RWPE1 (cell line): Measurements from ENCODE around the gene EBPL.

Experiments used
- CTCF ChIA-PET: fragments of 350-600 bp; sonication (Branson Sonifier 250); formaldehyde crosslinking; extraction: SDS; loops from one replicate; lab custom pipeline; 2021; lab: Yijun Ruan, JAX
- POLR2A ChIA-PET: fragments of 400-600 bp; formaldehyde crosslinking; extraction: SDS; loops from one replicate; lab custom pipeline; 2020; ENCODE audit warnings: antibody characterized with exemption; ENCODE audit not compliant: low non-redundant PET; lab: Yijun Ruan, JAX
- DNase-seq: peaks from one replicate; pipeline ENCODE4 v3.0.0; 2012; ENCODE audit warnings: low spot score
- H3K27ac ChIP-seq: fragments of 450-650 bp; 2 replicates; pipeline ENCODE4 v1.5.1; 2017
- TF ChIP-seq, protein P1 (sequence below): fragments of 450-650 bp; conservative IDR thresholded peaks from 2 replicates; pipeline ENCODE4 v1.5.1; 2017; ENCODE audit warnings: low read depth, mild to moderate bottlenecking

The EBPL gene

DNA sequence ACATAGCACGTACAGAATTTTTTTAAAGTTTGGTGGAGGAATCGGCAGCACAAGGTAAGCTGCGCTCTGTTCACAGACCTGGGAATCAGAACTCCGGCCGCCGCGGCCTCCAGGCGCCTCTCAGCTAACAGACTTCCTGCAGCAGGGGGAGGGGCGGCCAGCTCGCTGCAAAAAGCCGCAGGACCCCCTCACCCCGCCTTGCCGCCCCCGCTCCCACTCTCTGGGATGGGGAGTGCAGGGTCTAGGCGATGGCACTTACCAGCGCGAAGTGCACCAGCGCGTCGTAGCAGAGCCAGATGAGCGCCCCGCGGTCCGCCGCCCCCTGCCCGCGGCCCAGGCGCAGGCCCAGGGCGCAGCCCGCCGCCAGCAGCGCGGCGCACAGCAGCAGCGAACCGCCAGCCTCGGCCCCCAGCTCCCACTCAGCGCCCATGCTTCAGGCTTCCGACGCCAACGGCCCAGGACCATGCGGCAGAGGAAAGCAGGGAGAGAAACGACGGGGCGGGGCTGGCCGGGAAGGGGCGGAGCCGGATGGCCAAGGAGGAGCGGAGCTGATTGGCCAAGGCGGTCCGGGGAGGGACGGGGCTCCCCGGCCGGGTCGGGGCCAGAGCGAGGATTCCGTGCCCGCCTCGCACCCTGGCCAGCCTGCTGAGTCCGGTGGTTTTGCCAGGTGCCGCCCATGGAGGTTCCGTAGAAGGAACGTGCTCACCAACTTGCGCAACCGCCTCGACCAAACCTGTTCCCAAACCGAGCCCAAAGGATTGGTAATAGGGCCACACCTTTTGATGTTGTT is at the start of gene EBPL:
Gene EBPL (minus strand): TSS at position 492 of the 790 bp plus-strand sequence. CDS start 62 bp downstream, at position 430.
- TF ChIP-seq, protein P1, sequence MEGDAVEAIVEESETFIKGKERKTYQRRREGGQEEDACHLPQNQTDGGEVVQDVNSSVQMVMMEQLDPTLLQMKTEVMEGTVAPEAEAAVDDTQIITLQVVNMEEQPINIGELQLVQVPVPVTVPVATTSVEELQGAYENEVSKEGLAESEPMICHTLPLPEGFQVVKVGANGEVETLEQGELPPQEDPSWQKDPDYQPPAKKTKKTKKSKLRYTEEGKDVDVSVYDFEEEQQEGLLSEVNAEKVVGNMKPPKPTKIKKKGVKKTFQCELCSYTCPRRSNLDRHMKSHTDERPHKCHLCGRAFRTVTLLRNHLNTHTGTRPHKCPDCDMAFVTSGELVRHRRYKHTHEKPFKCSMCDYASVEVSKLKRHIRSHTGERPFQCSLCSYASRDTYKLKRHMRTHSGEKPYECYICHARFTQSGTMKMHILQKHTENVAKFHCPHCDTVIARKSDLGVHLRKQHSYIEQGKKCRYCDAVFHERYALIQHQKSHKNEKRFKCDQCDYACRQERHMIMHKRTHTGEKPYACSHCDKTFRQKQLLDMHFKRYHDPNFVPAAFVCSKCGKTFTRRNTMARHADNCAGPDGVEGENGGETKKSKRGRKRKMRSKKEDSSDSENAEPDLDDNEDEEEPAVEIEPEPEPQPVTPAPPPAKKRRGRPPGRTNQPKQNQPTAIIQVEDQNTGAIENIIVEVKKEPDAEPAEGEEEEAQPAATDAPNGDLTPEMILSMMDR = no peak
- POLR2A ChIA-PET = interaction anchor here (1.5 kb wide), 1 partner anchor 102 kb away, joined by 5 read pairs; the partner anchor contains the start of gene KPNA3
- DNase-seq = peak; percentile 96
- CTCF ChIA-PET = interaction anchor here (0.6 kb wide), 1 partner anchor 99 kb away, joined by 3 read pairs; no protein-coding TSS in a partner anchor
- H3K27ac ChIP-seq = peak within 1 kb of the TSS; percentile 94

DNA sequence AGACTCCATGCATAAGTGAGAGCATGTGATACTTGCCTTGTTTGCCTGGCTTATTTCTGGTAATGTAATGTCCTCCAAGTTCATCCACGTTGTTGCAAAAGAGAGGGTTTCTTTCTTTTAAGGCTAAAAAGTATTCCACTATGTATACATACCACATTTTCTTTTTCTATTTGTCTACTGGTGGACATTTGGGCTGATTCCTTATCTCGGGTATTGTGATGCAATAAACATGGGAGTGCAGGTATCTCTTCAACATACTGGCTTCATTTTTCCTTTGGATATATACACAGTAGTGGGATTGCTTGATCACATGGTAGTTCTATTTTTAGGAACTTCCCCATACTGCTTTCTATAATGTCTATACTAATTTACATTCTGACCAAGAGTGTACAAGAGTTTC is 49.6 kb upstream of the EBPL start:
- TF ChIP-seq, protein P1 = no peak
- no peak for DNase-seq
- CTCF ChIA-PET = no interaction called here
- POLR2A ChIA-PET = no interaction called here
- no peak overlapping the region for H3K27ac ChIP-seq

DNA sequence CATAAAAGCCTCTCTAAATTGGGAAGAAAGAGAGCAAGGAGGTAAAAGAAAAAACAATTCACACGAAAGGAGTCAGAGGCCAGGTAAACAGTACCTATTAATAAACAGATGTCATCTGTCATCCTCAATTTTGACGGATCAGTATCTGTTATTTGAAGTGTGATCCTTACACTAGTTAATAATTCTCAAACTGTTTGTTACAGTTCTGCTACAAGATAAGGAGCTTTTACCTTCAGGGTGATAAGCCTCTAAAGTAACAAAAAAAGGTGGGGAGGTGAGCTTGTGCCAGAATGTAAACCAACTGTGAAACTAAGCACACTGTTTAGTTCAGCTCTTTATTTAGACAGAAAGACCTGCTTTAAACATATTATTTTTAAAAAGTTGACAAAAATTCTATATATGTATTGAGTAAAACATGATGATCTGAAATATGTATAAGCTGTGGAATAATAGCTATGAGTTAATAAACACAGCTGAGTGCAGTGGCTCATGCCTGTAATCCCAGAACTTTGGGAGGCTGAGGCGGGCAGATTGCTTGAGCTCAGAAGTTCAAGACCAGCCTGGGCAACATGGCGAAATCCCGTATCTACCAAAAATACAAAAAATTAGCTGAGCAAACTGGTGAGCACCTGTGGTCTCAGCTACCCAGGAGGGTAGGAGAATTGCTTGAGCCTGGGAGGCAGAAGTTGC is 48.4 kb upstream of the EBPL start:
- DNase-seq = no peak
- TF ChIP-seq, protein P1 = no peak
- ChIA-PET CTCF (no interaction called here), POLR2A (interaction anchor here (0.6 to 0.7 kb wide), 2 partner anchors 55 to 133 kb away, joined by 3 to 4 read pairs; no protein-coding TSS in a partner anchor)
- H3K27ac ChIP-seq = no peak overlapping the region

DNA sequence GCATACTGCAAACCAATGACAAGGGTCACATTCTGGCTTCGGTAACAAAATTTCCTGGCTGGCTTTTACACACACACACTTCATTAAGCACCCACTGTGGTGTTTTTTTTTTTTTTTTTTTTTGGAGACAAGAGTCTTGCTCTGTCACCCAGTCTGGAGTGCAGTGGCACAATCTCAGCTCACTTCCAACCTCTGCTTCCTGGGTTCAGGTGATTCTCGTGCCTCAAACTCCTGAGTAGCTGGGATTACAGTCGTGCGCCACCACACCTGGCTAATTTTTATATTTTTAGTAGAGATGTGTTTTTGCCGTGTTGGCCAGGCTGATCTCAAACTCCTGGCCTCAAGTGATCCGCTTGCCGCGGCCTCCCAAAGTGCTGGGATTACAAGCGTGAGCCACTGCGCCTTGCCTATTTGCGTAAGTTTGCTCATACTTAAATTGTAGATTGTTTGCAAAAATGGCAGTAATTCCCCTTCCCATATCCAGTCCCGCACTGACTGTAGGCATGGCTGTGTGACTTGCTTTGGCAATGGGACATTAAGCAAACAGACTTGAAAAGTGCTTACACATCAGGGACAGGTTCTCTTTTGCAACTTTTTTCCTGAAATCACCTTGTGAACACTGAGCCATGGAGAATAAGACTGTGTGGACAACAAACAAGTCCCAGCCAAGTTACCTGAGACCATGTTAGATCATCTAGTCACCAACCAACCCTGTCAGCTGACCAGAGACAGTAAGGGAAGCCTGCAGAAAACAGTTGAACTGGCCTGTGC is 42.1 kb upstream of the EBPL start:
- ChIA-PET CTCF (interaction anchor here (0.6 to 0.7 kb wide), 3 partner anchors 8 to 801 kb away, joined by 3 to 8 read pairs (median 3); no protein-coding TSS in a partner anchor), POLR2A (no interaction called here)
- TF ChIP-seq, protein P1 = no peak
- no peak overlapping the region for H3K27ac ChIP-seq
- DNase-seq = no peak

DNA sequence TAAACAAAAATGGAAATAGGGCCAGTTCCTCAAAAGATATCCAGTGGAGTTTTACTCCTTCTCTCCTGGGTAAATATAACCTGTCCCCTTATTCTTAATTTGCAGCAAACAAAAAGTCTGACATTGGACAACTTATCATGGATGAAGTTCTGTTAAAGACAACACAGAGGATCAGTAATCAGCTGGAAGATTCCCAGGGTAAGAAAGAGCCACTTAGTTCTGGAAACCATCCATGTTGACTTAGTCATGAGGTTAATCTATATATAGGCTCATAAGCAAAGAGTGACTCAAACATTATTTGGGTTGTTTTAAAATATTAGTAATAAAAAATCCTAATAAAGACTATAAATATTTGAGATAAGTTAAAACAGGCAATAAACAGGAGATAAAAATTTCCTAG is 40.5 kb upstream of the EBPL start:
- ChIA-PET CTCF (no interaction called here), POLR2A (interaction anchor here (0.6 kb wide), 1 partner anchor 19 kb away, joined by 4 read pairs; no protein-coding TSS in a partner anchor)

More for the DNA sequence above, 40.5 kb upstream of the EBPL start:
- TF ChIP-seq, protein P1 = no peak
- no peak overlapping the region for H3K27ac ChIP-seq
- DNase-seq = peak; percentile 7
